Measurements from ENCODE around the gene HSD17B12. TPM values are rescaled to one million over a fixed set of nuclear protein-coding genes. Genes with fewer than 3 reads are reported as not detected.

The HSD17B12 gene
- total RNA-seq, 3 donors from 2014 or later, result 36.1 to 48.9 (median 47.2) TPM

- intact Hi-C loops (cut with DNase I; ENCODE audit: low total_unique reads), result no loop called here
- Histone ChIP-seq H3K4me1 (no peaks in the 10 kb centered on the region), H3K9me3 (no peaks in the 10 kb centered on the region)
Measured at GRCh38 chr11:43823316-43823715, 142.8 kb downstream of the HSD17B12 start.

GRCh38 chr11:43823851-43824250, 143.3 kb downstream of the HSD17B12 start:
- Histone ChIP-seq H3K27me3 (no peaks in the 10 kb centered on the region), H3K4me3 (no peak overlapping the region), H3K36me3 (no peaks in the 10 kb centered on the region), H3K4me1 (no peaks in the 10 kb centered on the region), H3K9me3 (no peaks in the 10 kb centered on the region), H3K27ac (no peak overlapping the region)
- intact Hi-C loops (cut with DNase I; ENCODE audit: low total_unique reads), result no loop called here
- TF ChIP-seq CTCF (IDR thresholded peaks at IDR 0.05) (no peak), POLR2A (IDR thresholded peaks at IDR 0.05) (no peak), POLR2AphosphoS5 (IDR thresholded peaks at IDR 0.05) (no peak)
- no peak for DNase-seq (ENCODE audit: low spot score in 2 of 2)

More at GRCh38 chr11:43823316-43823715, 142.8 kb downstream of the HSD17B12 start:
- no peaks in the 10 kb centered on the region for H3K27me3 ChIP-seq
- no peak overlapping the region for H3K27ac ChIP-seq
- no peak for TF ChIP-seq POLR2A (IDR thresholded peaks at IDR 0.05)
- TF ChIP-seq CTCF (IDR thresholded peaks at IDR 0.05), result no peak
- no peak for TF ChIP-seq POLR2AphosphoS5 (IDR thresholded peaks at IDR 0.05)
- no peak overlapping the region for H3K4me3 ChIP-seq
- no peaks in the 10 kb centered on the region for H3K36me3 ChIP-seq
- no peak for DNase-seq (ENCODE audit: low spot score in 2 of 2)

GRCh38 chr11:43825217-43825816, 144.8 kb downstream of the HSD17B12 start:
- Histone ChIP-seq H3K4me3 (no peak overlapping the region), H3K27ac (no peak overlapping the region), H3K36me3 (no peaks in the 10 kb centered on the region), H3K9me3 (no peaks in the 10 kb centered on the region), H3K4me1 (no peaks in the 10 kb centered on the region), H3K27me3 (no peaks in the 10 kb centered on the region)
- no peak for DNase-seq (ENCODE audit: low spot score in 2 of 2)
- intact Hi-C loops (cut with DNase I; ENCODE audit: low total_unique reads), result no loop called here
- peak in 1 of 3 donors; percentile 37 for TF ChIP-seq CTCF (IDR thresholded peaks at IDR 0.05)
- no peak for TF ChIP-seq POLR2A (IDR thresholded peaks at IDR 0.05)

GRCh38 chr11:43830928-43831440, 150.4 kb downstream of the HSD17B12 start:
- TF ChIP-seq POLR2A (IDR thresholded peaks at IDR 0.05), result no peak
- Histone ChIP-seq H3K4me1 (no peaks in the 10 kb centered on the region), H3K36me3 (no peaks in the 10 kb centered on the region), H3K9me3 (no peaks in the 10 kb centered on the region), H3K27ac (no peak overlapping the region), H3K4me3 (no peak overlapping the region), H3K27me3 (no peaks in the 10 kb centered on the region)
- intact Hi-C loops (cut with DNase I; ENCODE audit: low total_unique reads), result no loop called here
- no peak for DNase-seq (ENCODE audit: low spot score in 2 of 2)

- Histone ChIP-seq H3K9me3 (no peaks in the 10 kb centered on the region), H3K36me3 (no peaks in the 10 kb centered on the region), H3K27me3 (no peaks in the 10 kb centered on the region), H3K27ac (no peak overlapping the region), H3K4me3 (no peak overlapping the region), H3K4me1 (no peaks in the 10 kb centered on the region)
- DNase-seq (ENCODE audit: low spot score in 2 of 2), result no peak
- intact Hi-C loops (cut with DNase I; ENCODE audit: low total_unique reads), result no loop called here
- TF ChIP-seq CTCF (IDR thresholded peaks at IDR 0.05) (no peak), POLR2A (IDR thresholded peaks at IDR 0.05) (no peak), POLR2AphosphoS5 (IDR thresholded peaks at IDR 0.05) (no peak)
Measured at GRCh38 chr11:43832536-43832935, 152.0 kb downstream of the HSD17B12 start.

All from breast epithelium (tissue), 4 donors.